Measurements from ENCODE around the gene KCNS3.
"Not testable (repeated sequence)": the region's sequence is repeated elsewhere in the genome, so short reads cannot be mapped to it uniquely, and the experiment has no call there.

KCNS3 gene

GRCh38 chr2:17943444-17943843, 65.0 kb downstream of the KCNS3 start:
- peaks cover 0 to under 1% of the 10 kb centered on the region in 2 donors for H3K36me3 ChIP-seq (ENCODE audit: control insufficient read depth in 2 of 2, insufficient read depth in 2 of 2, low read length in 2 of 2)
- H3K27ac ChIP-seq (ENCODE audit: low read length): no peak overlapping the region
- no peak overlapping the region for H3K4me3 ChIP-seq (ENCODE audit: low read length in 2 of 2)
- peaks cover 0 to under 1% of the 10 kb centered on the region in 2 donors for H3K9me3 ChIP-seq (ENCODE audit: control insufficient read depth in 2 of 2, low read length in 2 of 2)
- no peaks in the 10 kb centered on the region for H3K4me1 ChIP-seq (ENCODE audit: control insufficient read depth, insufficient read depth, low read length)
- H3K27me3 ChIP-seq (ENCODE audit: control insufficient read depth in 1 of 2, insufficient read depth in 2 of 2, low read length in 2 of 2): no peaks in the 10 kb centered on the region
- no peak overlapping the region for H3K9ac ChIP-seq (ENCODE audit: low read length in 2 of 2)

GRCh38 chr2:17947113-17947512, 68.6 kb downstream of the KCNS3 start:
- no peaks in the 10 kb centered on the region for H3K27me3 ChIP-seq (ENCODE audit: control insufficient read depth in 1 of 2, insufficient read depth in 2 of 2, low read length in 2 of 2)
- no peaks in the 10 kb centered on the region for H3K9me3 ChIP-seq (ENCODE audit: control insufficient read depth in 2 of 2, low read length in 2 of 2)
- H3K4me3 ChIP-seq (ENCODE audit: low read length in 2 of 2): no peak overlapping the region
- no peaks in the 10 kb centered on the region for H3K36me3 ChIP-seq (ENCODE audit: control insufficient read depth in 2 of 2, insufficient read depth in 2 of 2, low read length in 2 of 2)
- H3K9ac ChIP-seq (ENCODE audit: low read length in 2 of 2): no peak overlapping the region
- no peaks in the 10 kb centered on the region for H3K4me1 ChIP-seq (ENCODE audit: control insufficient read depth, insufficient read depth, low read length)
- no peak overlapping the region for H3K27ac ChIP-seq (ENCODE audit: low read length)

GRCh38 chr2:17950006-17950405, 71.5 kb downstream of the KCNS3 start:
- H3K27ac ChIP-seq (ENCODE audit: low read length): no peak overlapping the region
- H3K27me3 ChIP-seq (ENCODE audit: control insufficient read depth in 1 of 2, insufficient read depth in 2 of 2, low read length in 2 of 2): no peaks in the 10 kb centered on the region
- no peaks in the 10 kb centered on the region for H3K4me1 ChIP-seq (ENCODE audit: control insufficient read depth, insufficient read depth, low read length)
- H3K9ac ChIP-seq (ENCODE audit: low read length in 2 of 2): no peak overlapping the region
- no peaks in the 10 kb centered on the region for H3K9me3 ChIP-seq (ENCODE audit: control insufficient read depth in 2 of 2, low read length in 2 of 2)
- H3K36me3 ChIP-seq (ENCODE audit: control insufficient read depth in 2 of 2, insufficient read depth in 2 of 2, low read length in 2 of 2): no peaks in the 10 kb centered on the region
- H3K4me3 ChIP-seq (ENCODE audit: low read length in 2 of 2): no peak overlapping the region

- H3K27me3 ChIP-seq (ENCODE audit: control insufficient read depth in 1 of 2, insufficient read depth in 2 of 2, low read length in 2 of 2): no peaks in the 10 kb centered on the region
- H3K36me3 ChIP-seq (ENCODE audit: control insufficient read depth in 2 of 2, insufficient read depth in 2 of 2, low read length in 2 of 2): no peaks in the 10 kb centered on the region
- H3K27ac ChIP-seq (ENCODE audit: low read length): no peak overlapping the region
- H3K9ac ChIP-seq (ENCODE audit: low read length in 2 of 2): no peak overlapping the region
- no peaks in the 10 kb centered on the region for H3K9me3 ChIP-seq (ENCODE audit: control insufficient read depth in 2 of 2, low read length in 2 of 2)
- no peaks in the 10 kb centered on the region for H3K4me1 ChIP-seq (ENCODE audit: control insufficient read depth, insufficient read depth, low read length)
- H3K4me3 ChIP-seq (ENCODE audit: low read length in 2 of 2): no peak overlapping the region
Measured at GRCh38 chr2:17951563-17951962, 73.1 kb downstream of the KCNS3 start.

- Histone ChIP-seq H3K9me3 (ENCODE audit: control insufficient read depth in 2 of 2, low read length in 2 of 2) (no peaks in the 10 kb centered on the region), H3K4me3 (ENCODE audit: low read length in 2 of 2) (no peak overlapping the region), H3K36me3 (ENCODE audit: control insufficient read depth in 2 of 2, insufficient read depth in 2 of 2, low read length in 2 of 2) (no peaks in the 10 kb centered on the region), H3K4me1 (ENCODE audit: control insufficient read depth, insufficient read depth, low read length) (peaks cover 2% of the 10 kb centered on the region), H3K27ac (ENCODE audit: low read length) (no peak overlapping the region), H3K27me3 (ENCODE audit: control insufficient read depth in 1 of 2, insufficient read depth in 2 of 2, low read length in 2 of 2) (no peaks in the 10 kb centered on the region), H3K9ac (ENCODE audit: low read length in 2 of 2) (no peak overlapping the region)
Measured at GRCh38 chr2:17958466-17959092, 80.1 kb downstream of the KCNS3 start.

GRCh38 chr2:17959356-17959755, 80.9 kb downstream of the KCNS3 start:
- no peak overlapping the region for H3K4me3 ChIP-seq (ENCODE audit: low read length in 2 of 2)
- no peaks in the 10 kb centered on the region for H3K36me3 ChIP-seq (ENCODE audit: control insufficient read depth in 2 of 2, insufficient read depth in 2 of 2, low read length in 2 of 2)
- peaks cover 2% of the 10 kb centered on the region for H3K4me1 ChIP-seq (ENCODE audit: control insufficient read depth, insufficient read depth, low read length)
- H3K9ac ChIP-seq (ENCODE audit: low read length in 2 of 2): no peak overlapping the region
- H3K27ac ChIP-seq (ENCODE audit: low read length): no peak overlapping the region
- H3K27me3 ChIP-seq (ENCODE audit: control insufficient read depth in 1 of 2, insufficient read depth in 2 of 2, low read length in 2 of 2): no peaks in the 10 kb centered on the region
- no peaks in the 10 kb centered on the region for H3K9me3 ChIP-seq (ENCODE audit: control insufficient read depth in 2 of 2, low read length in 2 of 2)

GRCh38 chr2:17959833-17960232, 81.4 kb downstream of the KCNS3 start:
- Histone ChIP-seq H3K4me3 (ENCODE audit: low read length in 2 of 2) (no peak overlapping the region), H3K9me3 (ENCODE audit: control insufficient read depth in 2 of 2, low read length in 2 of 2) (no peaks in the 10 kb centered on the region), H3K27ac (ENCODE audit: low read length) (no peak overlapping the region), H3K27me3 (ENCODE audit: control insufficient read depth in 1 of 2, insufficient read depth in 2 of 2, low read length in 2 of 2) (no peaks in the 10 kb centered on the region), H3K4me1 (ENCODE audit: control insufficient read depth, insufficient read depth, low read length) (peaks cover 2% of the 10 kb centered on the region), H3K36me3 (ENCODE audit: control insufficient read depth in 2 of 2, insufficient read depth in 2 of 2, low read length in 2 of 2) (no peaks in the 10 kb centered on the region), H3K9ac (ENCODE audit: low read length in 2 of 2) (no peak overlapping the region)

- Histone ChIP-seq H3K4me3 (ENCODE audit: low read length in 2 of 2) (no peak overlapping the region), H3K9ac (ENCODE audit: low read length in 2 of 2) (no peak overlapping the region)
Measured at GRCh38 chr2:17960925-17961324, 82.5 kb downstream of the KCNS3 start.

GRCh38 chr2:17961789-17962188, 83.3 kb downstream of the KCNS3 start:
- Histone ChIP-seq H3K9ac (ENCODE audit: low read length in 2 of 2) (no peak overlapping the region), H3K4me1 (ENCODE audit: control insufficient read depth, insufficient read depth, low read length) (peaks cover 2% of the 10 kb centered on the region), H3K36me3 (ENCODE audit: control insufficient read depth in 2 of 2, insufficient read depth in 2 of 2, low read length in 2 of 2) (no peaks in the 10 kb centered on the region), H3K27ac (ENCODE audit: low read length) (no peak overlapping the region), H3K9me3 (ENCODE audit: control insufficient read depth in 2 of 2, low read length in 2 of 2) (no peaks in the 10 kb centered on the region), H3K27me3 (ENCODE audit: control insufficient read depth in 1 of 2, insufficient read depth in 2 of 2, low read length in 2 of 2) (no peaks in the 10 kb centered on the region), H3K4me3 (ENCODE audit: low read length in 2 of 2) (no peak overlapping the region)

More at GRCh38 chr2:17960925-17961324, 82.5 kb downstream of the KCNS3 start:
- no peaks in the 10 kb centered on the region for H3K27me3 ChIP-seq (ENCODE audit: control insufficient read depth in 1 of 2, insufficient read depth in 2 of 2, low read length in 2 of 2)
- peaks cover 2% of the 10 kb centered on the region for H3K4me1 ChIP-seq (ENCODE audit: control insufficient read depth, insufficient read depth, low read length)
- no peaks in the 10 kb centered on the region for H3K36me3 ChIP-seq (ENCODE audit: control insufficient read depth in 2 of 2, insufficient read depth in 2 of 2, low read length in 2 of 2)
- no peak overlapping the region for H3K27ac ChIP-seq (ENCODE audit: low read length)
- no peaks in the 10 kb centered on the region for H3K9me3 ChIP-seq (ENCODE audit: control insufficient read depth in 2 of 2, low read length in 2 of 2)

GRCh38 chr2:17962876-17963275, 84.4 kb downstream of the KCNS3 start:
- Histone ChIP-seq H3K9ac (ENCODE audit: low read length in 2 of 2) (no peak overlapping the region), H3K36me3 (ENCODE audit: control insufficient read depth in 2 of 2, insufficient read depth in 2 of 2, low read length in 2 of 2) (no peaks in the 10 kb centered on the region), H3K27ac (ENCODE audit: low read length) (no peak overlapping the region), H3K4me1 (ENCODE audit: control insufficient read depth, insufficient read depth, low read length) (peaks cover 2% of the 10 kb centered on the region), H3K9me3 (ENCODE audit: control insufficient read depth in 2 of 2, low read length in 2 of 2) (no peaks in the 10 kb centered on the region), H3K4me3 (ENCODE audit: low read length in 2 of 2) (no peak overlapping the region), H3K27me3 (ENCODE audit: control insufficient read depth in 1 of 2, insufficient read depth in 2 of 2, low read length in 2 of 2) (no peaks in the 10 kb centered on the region)

- not testable (repeated sequence) for H3K9me3 ChIP-seq (ENCODE audit: control insufficient read depth in 2 of 2, low read length in 2 of 2); H3K9ac ChIP-seq (ENCODE audit: low read length in 2 of 2); H3K4me3 ChIP-seq (ENCODE audit: low read length in 2 of 2); H3K36me3 ChIP-seq (ENCODE audit: control insufficient read depth in 2 of 2, insufficient read depth in 2 of 2, low read length in 2 of 2); H3K27ac ChIP-seq (ENCODE audit: low read length); H3K4me1 ChIP-seq (ENCODE audit: control insufficient read depth, insufficient read depth, low read length); H3K27me3 ChIP-seq (ENCODE audit: control insufficient read depth in 1 of 2, insufficient read depth in 2 of 2, low read length in 2 of 2)
Measured at GRCh38 chr2:17963571-17963970, 85.1 kb downstream of the KCNS3 start.
